GM19455 (cell line): ENCODE data around the gene TSHZ1.
A peak's percentile ranks its signal among the peaks of the same experiment; 100 is the strongest.

Experiments used
- ATAC-seq: cut with Tn5 transposase; IDR thresholded peaks from one replicate; pipeline ENCODE4 v1.9.1; 2021; ENCODE audit not compliant: unreplicated experiment

The TSHZ1 gene

DNA sequence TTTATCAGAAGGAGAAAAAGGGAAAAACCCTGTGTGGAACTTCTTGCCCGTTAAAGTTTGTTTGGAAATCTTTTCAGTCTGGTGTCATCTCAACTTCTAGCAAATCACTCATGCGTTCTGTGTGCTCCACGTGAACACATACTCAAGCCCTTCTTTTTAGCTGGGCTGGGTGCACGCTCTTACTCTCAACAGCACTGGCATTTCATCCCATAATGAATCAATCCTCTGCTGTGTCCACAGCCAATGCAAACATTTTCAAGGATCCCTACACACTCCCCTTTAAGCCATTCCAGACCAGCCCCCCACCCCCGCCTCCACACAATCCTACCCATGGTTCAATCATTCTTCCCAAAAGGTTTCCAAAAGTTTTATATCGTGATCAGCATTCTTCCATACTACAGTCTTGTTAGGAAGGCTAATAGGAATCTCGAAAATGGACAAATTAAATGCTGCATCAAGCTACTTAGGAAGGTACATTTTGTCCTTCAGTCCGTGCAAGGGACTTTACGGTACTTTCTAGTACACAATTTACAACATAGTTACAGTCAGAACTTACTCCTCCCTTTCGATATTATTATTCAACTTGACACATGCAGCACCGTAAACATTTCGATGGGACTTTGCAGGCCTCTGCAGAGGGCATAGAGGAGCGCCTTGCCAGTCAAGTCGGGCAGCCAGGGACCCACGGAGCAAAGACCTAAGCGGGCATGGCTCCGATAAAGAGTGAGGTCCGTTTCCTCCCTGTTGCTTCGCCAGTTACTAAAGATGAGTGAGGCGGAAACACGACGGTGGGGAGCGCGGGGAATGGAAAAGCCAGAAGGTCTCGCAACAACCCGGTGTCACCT, 3.1 kb upstream of the TSHZ1 start:
- ATAC-seq, result peak; percentile 0

DNA sequence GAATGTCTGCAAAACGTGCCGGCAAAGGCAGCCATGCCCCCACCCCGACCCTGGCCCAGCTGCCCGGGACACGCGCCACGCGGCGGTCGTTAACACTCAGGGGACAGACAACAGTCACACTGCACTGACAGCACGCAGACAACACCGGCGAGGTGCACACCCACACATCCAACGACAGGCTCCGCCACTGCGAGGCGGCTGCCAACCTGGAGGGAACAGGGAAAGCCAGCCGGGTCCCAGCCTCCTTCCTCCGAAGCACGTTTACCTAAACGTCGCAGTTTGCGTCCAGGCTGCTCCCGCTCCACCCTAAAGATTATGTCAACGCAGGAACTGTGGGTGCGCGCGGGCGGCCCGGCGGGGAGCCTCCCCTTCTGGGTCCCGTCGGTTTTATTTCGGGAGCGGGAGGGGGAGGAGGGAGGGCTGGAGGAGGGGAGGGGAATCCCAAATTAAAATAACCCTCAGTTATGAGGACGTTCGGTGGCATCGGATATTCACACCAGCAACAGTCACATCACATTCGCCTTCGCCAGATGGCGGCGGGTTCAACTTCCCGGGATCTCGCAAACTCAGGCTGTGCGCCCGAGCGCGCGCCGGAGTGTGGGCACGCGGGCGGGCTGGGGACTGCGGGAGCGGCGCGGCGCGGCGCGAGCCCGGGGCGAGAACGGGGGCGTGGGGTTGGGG, 2.3 kb upstream of the TSHZ1 start:
- ATAC-seq, result peak; percentile 4

- peak; percentile 10 for ATAC-seq
Measured at GRCh38 chr18:75208836-75209128, 1.8 kb upstream of the TSHZ1 start.

- ATAC-seq, result peak; percentile 47
Measured at GRCh38 chr18:75209129-75209950, 1.3 kb upstream of the TSHZ1 start, which contains the start of gene PTGR3. PTGR3 (minus strand) TSS chr18:75209139; CDS start chr18:75209058, 81 bp downstream.

DNA sequence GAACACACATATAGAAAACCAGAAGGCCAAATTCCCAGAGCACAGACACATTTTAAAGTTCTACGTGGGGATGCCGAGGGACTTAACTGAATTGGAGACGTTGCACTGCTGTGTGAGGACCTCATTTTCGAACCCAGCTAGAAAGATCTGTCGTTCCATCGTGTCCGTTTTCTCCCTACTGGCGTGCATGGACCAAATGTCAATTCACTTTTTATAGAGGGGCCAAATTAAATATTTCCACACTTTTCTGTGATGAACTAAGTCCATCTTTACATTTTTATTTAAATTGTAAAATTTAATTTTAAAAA, 692 bp upstream of the TSHZ1 start:
- ATAC-seq, result no peak

- no peak for ATAC-seq
Measured at GRCh38 chr18:75211002-75211621, 515 bp downstream of the TSHZ1 start.

DNA sequence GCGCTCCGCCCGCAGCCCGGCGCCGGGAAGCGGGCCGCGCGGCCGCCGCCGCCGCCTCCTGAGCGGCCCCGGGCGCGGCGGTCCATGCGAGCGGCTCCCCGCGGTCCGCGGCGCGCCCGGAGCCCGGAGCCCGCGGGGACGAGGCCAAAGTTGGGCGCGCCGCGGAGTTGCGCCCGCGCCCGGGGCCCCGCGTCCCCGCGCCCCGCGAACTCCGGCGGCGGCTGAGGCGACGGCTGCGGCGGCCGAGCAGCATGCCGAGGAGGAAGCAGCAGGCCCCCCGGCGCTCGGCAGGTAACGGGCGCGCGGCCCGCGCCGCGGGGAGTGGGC, 992 bp downstream of the TSHZ1 start:
- no peak for ATAC-seq

- no peak for ATAC-seq
Measured at GRCh38 chr18:75211953-75212750, 1.6 kb downstream of the TSHZ1 start.

GRCh38 chr18:75212751-75213090, 2.1 kb downstream of the TSHZ1 start:
- no peak for ATAC-seq

DNA sequence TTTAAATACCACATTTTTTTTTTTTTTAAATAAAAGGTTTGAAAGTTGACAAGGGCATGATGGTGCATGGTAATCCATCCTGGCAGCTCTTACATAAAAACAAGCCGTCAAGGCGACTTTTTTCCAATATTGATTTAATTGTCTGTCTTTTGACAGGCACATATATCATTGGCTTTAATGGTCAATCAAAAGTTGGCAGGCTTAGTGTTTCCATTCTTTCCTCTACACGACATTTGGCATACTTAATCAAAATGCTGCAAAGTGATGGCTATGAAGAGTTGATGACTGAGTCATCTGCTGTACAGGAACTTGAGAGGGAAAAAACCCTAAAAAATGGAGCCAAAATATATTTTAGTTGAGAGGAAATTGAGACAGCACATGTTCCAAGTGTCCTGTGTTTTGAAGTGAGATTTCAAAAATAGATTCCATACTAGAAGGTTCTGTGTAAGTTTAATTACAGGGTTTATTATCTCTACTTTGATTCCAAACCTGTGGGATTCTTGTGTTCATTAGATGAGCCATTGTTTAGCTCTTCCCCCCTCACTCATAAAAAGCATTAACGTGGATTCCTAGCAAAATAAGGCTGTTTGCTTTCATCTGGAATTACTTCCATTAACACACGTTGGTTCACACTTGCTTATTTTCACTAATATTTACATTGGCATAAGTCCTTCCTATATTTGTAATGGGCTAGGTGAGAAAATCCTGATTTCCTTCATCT, 3.2 kb downstream of the TSHZ1 start:
- ATAC-seq, result no peak

- ATAC-seq, result no peak
Measured at GRCh38 chr18:75214332-75214690, 3.7 kb downstream of the TSHZ1 start.

DNA sequence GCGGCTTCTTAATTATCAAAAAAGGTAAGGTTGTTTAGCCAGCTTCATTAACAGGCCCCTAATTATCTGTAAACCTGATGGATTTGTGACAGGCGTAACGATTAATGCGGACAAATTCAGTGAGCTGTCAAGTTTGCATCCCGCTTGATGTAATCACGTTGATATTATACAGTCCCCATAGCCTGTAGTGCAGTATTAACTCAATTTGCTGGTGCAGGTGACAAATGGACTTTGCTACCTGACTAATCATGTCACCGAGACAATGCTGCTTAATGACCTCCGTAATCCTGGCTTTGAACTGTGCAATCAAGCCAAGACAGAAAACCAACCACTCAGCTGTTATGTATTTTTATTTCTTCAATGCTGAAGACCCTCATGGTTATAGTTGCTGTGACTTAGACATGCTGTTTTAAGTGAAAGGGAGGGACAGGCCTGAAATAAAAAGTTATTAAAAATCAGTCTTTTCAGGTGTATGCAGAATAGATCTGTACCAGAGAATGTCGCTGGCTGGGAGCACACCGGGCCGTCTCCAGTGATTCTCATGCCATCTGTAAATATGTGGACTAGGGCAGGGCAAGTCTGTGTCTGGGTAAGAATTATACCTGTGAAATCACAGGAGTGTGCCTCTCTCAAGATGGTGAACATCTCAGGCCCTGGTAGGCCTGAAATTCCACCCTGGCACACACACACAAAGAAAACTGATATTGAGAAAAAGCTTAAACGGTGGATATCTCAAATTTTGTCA, 4.3 kb downstream of the TSHZ1 start:
- ATAC-seq, result no peak

DNA sequence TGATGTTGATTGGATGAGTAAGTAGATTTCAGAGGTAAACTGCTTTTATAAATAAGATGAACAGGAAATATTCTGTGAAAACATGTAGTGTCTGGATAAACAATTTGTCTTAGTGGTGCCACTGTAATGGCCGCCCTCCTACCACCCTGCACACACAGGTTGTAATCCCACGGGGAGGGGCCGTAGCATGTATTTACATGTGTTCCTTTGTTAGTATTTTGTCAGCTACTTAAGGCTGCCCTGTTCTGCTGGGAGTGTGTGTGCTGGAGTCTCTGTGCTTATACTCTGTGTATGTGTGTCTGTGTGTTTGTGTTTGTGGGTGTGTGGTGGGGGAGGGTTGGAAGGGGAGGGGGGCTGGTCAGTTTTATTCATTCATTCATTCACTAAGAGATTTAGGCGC, 5.1 kb downstream of the TSHZ1 start:
- ATAC-seq, result no peak

GRCh38 chr18:75216212-75216910, 5.8 kb downstream of the TSHZ1 start:
- ATAC-seq, result no peak

DNA sequence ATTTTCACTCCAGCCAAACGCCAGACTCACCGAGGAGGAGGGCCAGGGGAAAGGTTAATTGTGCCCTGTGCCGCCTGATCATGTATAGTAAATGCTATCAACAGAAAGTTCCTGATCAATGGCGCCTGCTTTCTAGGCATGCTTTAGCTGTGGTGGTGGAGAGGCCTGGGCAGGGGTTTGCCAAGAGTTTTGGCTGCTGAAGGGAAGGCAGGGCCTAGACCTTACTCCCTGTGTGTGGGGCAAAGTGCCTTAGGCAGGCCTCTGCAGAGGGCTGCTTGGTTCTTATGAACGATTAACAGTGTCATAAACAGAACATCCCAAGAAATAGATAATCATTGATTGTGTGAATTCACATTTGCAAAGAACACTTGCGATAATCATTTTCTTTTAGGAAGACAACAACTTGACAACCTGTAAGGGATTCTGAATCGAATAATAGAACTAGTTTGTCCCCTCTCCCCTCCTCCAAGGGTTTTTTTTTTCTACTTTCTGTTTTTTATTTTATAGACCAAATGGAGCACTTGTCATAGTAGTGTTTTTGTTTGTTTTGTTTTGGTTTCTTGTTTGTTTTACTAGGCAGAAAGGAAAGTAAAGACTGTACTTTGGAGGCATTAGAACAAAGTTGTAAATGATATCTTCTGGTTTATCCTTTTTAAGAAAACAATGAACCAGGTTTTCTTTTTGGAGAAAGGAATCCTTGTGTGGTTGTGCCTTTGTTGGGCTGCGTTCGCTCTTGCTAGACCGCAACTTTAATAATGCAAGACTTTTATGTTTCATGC, 6.5 kb downstream of the TSHZ1 start:
- ATAC-seq, result no peak

DNA sequence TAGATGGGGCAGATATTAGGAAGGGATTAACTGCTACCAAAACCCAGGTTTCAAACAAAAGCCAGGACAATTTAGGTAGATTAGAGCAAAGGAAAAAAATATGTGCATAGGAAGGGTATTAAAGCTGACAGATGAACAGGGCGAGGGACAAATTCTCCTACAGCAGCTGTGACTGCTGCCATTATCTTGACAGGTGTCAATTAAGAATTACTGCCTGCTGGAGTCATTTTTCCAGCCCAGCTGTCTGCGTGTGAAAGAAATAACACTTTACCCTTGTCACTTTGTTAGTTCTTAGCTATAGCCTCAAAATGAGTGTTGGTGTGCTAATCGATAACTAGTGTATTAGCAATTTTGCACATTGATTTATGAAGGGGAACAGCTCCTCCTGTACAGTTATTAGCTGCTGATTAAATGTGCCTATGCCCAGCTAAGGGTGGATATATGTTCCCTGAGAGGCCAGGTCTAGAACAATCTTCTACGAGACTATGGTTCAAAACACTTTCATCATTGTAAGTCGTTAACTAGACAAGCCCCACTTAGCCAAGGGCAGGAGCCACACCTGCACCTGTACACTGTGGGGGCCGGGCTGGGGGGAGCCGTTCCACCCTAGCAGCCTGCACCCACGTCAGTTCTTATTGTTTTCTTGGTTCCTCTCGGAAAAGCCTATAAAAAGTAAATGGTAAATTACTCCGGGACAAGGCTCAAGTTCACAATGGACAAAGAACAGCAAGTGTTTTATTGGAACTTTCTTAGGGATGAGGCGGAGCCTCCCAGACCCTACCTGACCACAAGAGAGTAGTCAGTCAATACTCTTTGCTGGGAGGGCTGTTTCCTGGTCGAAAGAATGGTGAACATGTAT, 7.7 kb downstream of the TSHZ1 start:
- ATAC-seq, result no peak

GRCh38 chr18:75219745-75220375, 9.3 kb downstream of the TSHZ1 start:
- no peak for ATAC-seq
